SK-N-MC (cell line): ENCODE measurements around the gene ARHGAP22.

Experiments
- EZH2 ChIP-seq: fragments of 200-600 bp; sonication (generic); IDR thresholded peaks from one replicate; pipeline ENCODE4 v1.6.1; 2017; ENCODE audit warnings: antibody characterized with exemption
- POLR2AphosphoS5 ChIP-seq: IDR thresholded peaks from 2 replicates; pipeline ENCODE4 v1.6.1; 2012; ENCODE audit warnings: mild to moderate bottlenecking, low read depth, low read length, borderline replicate concordance

GRCh38 chr10:48614481-48615390 is 9.9 kb upstream of the ARHGAP22 start:
- no peak for TF ChIP-seq EZH2
- no peak for TF ChIP-seq POLR2AphosphoS5
